Effector memory CD4-positive, alpha-beta T cell (primary cell): Measurements from ENCODE around the gene SPG11.

Experiments used
- DNase-seq, 3 donors: peaks; one replicate each; pipeline ENCODE4 v3.0.0-alpha.2; 2020
- H3K27ac ChIP-seq: 2 replicates; pipeline ENCODE4 v1.7.0; 2013; ENCODE audit warnings: mild to moderate bottlenecking, low read length, moderate library complexity; ENCODE audit not compliant: insufficient read depth, poor library complexity, severe bottlenecking
- H3K27me3 ChIP-seq: replicated peaks from 2 replicates; pipeline ENCODE4 v1.7.0; 2013; ENCODE audit warnings: mild to moderate bottlenecking, low read length; ENCODE audit not compliant: insufficient read depth, control insufficient read depth, poor library complexity, severe bottlenecking
- H3K36me3 ChIP-seq: 2 replicates; pipeline ENCODE4 v1.7.0; 2013; ENCODE audit warnings: mild to moderate bottlenecking, low read length, moderate library complexity; ENCODE audit not compliant: control insufficient read depth, insufficient read depth
- H3K4me1 ChIP-seq: 2 replicates; pipeline ENCODE4 v1.7.0; 2013; ENCODE audit warnings: low read length, mild to moderate bottlenecking; ENCODE audit not compliant: control insufficient read depth, insufficient read depth, poor library complexity, severe bottlenecking
- H3K4me3 ChIP-seq: 2 replicates; pipeline ENCODE4 v1.7.0; 2013; ENCODE audit warnings: low read length, low read depth, mild to moderate bottlenecking; ENCODE audit not compliant: insufficient read depth, poor library complexity, severe bottlenecking
- H3K9me3 ChIP-seq: 2 replicates; pipeline ENCODE4 v1.7.0; 2013; ENCODE audit warnings: mild to moderate bottlenecking, low read length, moderate library complexity; ENCODE audit not compliant: control insufficient read depth

The SPG11 gene

DNA sequence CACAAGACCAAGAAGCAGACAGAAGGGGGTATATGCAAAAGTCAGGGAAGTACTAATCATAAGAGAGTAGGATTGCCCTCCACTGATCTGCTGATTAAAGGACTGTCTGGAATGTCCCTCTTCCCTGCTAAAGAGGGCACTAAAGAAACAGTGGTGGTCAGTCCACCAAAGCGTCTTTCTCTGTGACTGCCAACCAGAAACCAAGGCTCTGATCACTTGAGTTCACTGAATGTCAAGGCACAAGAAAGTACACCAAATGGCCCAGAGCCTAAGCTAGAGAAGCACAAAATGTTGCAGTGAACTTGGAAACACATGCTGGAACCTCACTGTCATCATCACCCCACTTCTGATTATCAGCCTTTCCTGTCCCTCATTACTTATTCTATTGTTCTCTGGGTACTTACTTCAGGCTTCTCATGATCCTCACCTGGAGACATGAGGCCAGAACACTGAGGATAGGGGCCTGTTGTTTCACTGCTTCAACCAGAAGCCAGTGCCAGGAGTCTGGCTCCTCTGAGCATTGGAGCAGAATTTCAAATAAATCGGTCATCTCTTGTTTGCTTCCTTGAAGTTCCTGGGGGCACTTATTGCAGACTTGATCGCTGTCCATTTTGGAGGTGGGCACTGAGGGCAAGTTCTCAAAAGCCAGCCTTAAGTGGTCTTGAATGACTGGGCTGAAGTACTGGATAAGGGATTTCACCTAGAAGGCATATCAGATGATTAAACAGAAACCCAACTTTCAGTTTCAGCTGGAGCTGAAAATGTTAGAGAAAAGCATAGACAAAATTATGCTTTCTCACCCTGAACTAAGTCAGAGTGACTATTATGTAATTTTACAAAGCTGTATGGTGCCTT, 67.6 kb downstream of the SPG11 start:
- Histone ChIP-seq H3K4me1 (no peaks in the 10 kb centered on the region), H3K4me3 (no peak overlapping the region), H3K27me3 (no peaks in the 10 kb centered on the region), H3K36me3 (peaks cover 37% of the 10 kb centered on the region), H3K9me3 (no peaks in the 10 kb centered on the region), H3K27ac (peak overlapping the region; percentile 18)
- DNase-seq, result no peak

- peaks cover 39% of the 10 kb centered on the region for H3K36me3 ChIP-seq
Measured at GRCh38 chr15:44595246-44595645, 68.2 kb downstream of the SPG11 start.

GRCh38 chr15:44593042-44593736, 70.3 kb downstream of the SPG11 start:
- peak in 1 of 3 donors; percentile 13 for DNase-seq
- no peaks in the 10 kb centered on the region for H3K9me3 ChIP-seq
- peaks cover 48% of the 10 kb centered on the region for H3K36me3 ChIP-seq
- H3K4me3 ChIP-seq, result no peak overlapping the region
- H3K27me3 ChIP-seq, result no peaks in the 10 kb centered on the region
- H3K27ac ChIP-seq, result no peak overlapping the region
- H3K4me1 ChIP-seq, result no peaks in the 10 kb centered on the region

More at GRCh38 chr15:44595246-44595645, 68.2 kb downstream of the SPG11 start:
- Histone ChIP-seq H3K27ac (no peak overlapping the region), H3K9me3 (no peaks in the 10 kb centered on the region), H3K4me3 (no peak overlapping the region), H3K27me3 (no peaks in the 10 kb centered on the region), H3K4me1 (no peaks in the 10 kb centered on the region)
- no peak for DNase-seq

GRCh38 chr15:44591326-44591725, 72.1 kb downstream of the SPG11 start:
- DNase-seq, result no peak
- no peaks in the 10 kb centered on the region for H3K9me3 ChIP-seq
- peaks cover 43% of the 10 kb centered on the region for H3K36me3 ChIP-seq
- no peak overlapping the region for H3K27ac ChIP-seq
- H3K4me1 ChIP-seq, result no peaks in the 10 kb centered on the region
- H3K27me3 ChIP-seq, result no peaks in the 10 kb centered on the region
- H3K4me3 ChIP-seq, result no peak overlapping the region

- Histone ChIP-seq H3K27me3 (no peaks in the 10 kb centered on the region), H3K9me3 (no peaks in the 10 kb centered on the region), H3K4me3 (no peak overlapping the region), H3K36me3 (peaks cover 44% of the 10 kb centered on the region), H3K27ac (no peak overlapping the region), H3K4me1 (no peaks in the 10 kb centered on the region)
- DNase-seq, result no peak
Measured at GRCh38 chr15:44588541-44588940, 74.9 kb downstream of the SPG11 start.

DNA sequence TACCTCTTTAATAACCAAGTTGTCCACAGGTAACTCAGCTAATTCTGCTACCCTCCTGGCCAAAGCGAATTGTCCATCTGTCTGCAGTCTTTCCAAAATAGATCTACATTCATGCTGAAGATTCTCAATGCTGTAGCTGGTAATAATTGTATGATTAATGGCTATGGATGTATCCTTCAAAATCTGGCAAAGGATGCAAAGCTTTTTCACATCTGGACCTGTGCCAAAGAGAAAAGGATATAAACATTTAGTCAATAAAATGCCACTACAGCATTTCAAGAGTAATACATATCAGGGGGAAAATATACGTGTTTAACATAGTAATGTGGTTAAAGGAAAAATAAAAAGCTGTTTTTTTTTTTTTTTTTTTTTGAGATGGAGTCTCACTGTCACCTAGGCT, 77.8 kb downstream of the SPG11 start:
- Histone ChIP-seq H3K4me1 (no peaks in the 10 kb centered on the region), H3K36me3 (peaks cover 30% of the 10 kb centered on the region), H3K9me3 (no peaks in the 10 kb centered on the region), H3K4me3 (no peak overlapping the region), H3K27ac (no peak overlapping the region), H3K27me3 (no peaks in the 10 kb centered on the region)
- no peak for DNase-seq

- no peaks in the 10 kb centered on the region for H3K27me3 ChIP-seq
- H3K36me3 ChIP-seq, result peaks cover 23% of the 10 kb centered on the region
Measured at GRCh38 chr15:44584162-44584749, 79.2 kb downstream of the SPG11 start.

DNA sequence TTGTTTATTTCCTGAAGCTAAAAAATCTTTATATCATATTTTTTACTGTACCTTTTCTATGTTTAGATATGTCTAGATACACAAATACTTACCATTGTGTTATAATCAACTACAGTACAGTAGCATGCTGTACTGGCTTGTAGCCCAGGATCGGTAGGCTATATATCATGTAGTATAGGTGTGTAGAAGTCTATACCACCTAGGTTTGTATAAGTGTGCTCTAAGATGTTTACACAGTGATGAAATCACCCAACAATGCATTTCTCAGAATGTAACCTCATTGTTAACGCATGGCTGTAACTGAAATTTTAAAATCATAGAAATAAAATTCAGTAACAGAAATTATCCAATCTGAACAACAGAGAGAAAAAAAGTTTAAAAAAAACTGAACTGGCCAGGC, 83.4 kb downstream of the SPG11 start:
- H3K9me3 ChIP-seq, result no peaks in the 10 kb centered on the region
- DNase-seq, result no peak
- H3K4me3 ChIP-seq, result no peak overlapping the region
- no peak overlapping the region for H3K27ac ChIP-seq
- peaks cover 11% of the 10 kb centered on the region for H3K4me1 ChIP-seq
- H3K27me3 ChIP-seq, result no peaks in the 10 kb centered on the region
- H3K36me3 ChIP-seq, result peaks cover 8% of the 10 kb centered on the region

More at GRCh38 chr15:44584162-44584749, 79.2 kb downstream of the SPG11 start:
- Histone ChIP-seq H3K9me3 (no peaks in the 10 kb centered on the region), H3K27ac (no peak overlapping the region), H3K4me1 (peaks cover under 1% of the 10 kb centered on the region), H3K4me3 (no peak overlapping the region)
- DNase-seq, result peak; percentile 13 to 43 (median 18)

GRCh38 chr15:44574734-44575133, 88.7 kb downstream of the SPG11 start:
- Histone ChIP-seq H3K4me1 (peaks cover 11% of the 10 kb centered on the region), H3K9me3 (no peaks in the 10 kb centered on the region), H3K4me3 (no peak overlapping the region), H3K27me3 (no peaks in the 10 kb centered on the region), H3K36me3 (peaks cover 25% of the 10 kb centered on the region), H3K27ac (no peak overlapping the region)
- no peak for DNase-seq

- H3K36me3 ChIP-seq, result peaks cover 25% of the 10 kb centered on the region
- H3K27me3 ChIP-seq, result no peaks in the 10 kb centered on the region
- peaks cover 2% of the 10 kb centered on the region for H3K4me1 ChIP-seq
- H3K9me3 ChIP-seq, result no peaks in the 10 kb centered on the region
- no peak for DNase-seq
- no peak overlapping the region for H3K27ac ChIP-seq
- no peak overlapping the region for H3K4me3 ChIP-seq
Measured at GRCh38 chr15:44573386-44573785, 90.1 kb downstream of the SPG11 start.
